A549 treated with CpdA at 1 μM for 4 hours (cell line): ENCODE data around the gene BPIFA1. TPM values are rescaled to one million over a fixed set of nuclear protein-coding genes. Genes with fewer than 3 reads are reported as not detected.

Experiments
- total RNA-seq: library from RNA; stranded (reverse); fragments of 200-300 nt; extraction: Qiagen RNA extraction; gene quantifications from 5 replicates; pipeline ENCODE4 v1.2.3, GENCODE V29; 2022; ENCODE audit warnings: low read depth

The BPIFA1 gene
- total RNA-seq: not detected in 5 replicates

GRCh38 chr20:33235696-33236095, at the start of gene BPIFA1:
TSS of gene BPIFA1 (plus strand) at chr20:33235996. CDS start at chr20:33237712, 1,716 bp downstream.

GRCh38 chr20:33217052-33217451, 18.7 kb upstream of the BPIFA1 start, which contains the start of gene BPIFA3:
TSS of gene BPIFA3 (plus strand) at chr20:33217352. CDS start at chr20:33217537, 185 bp downstream.

GRCh38 chr20:33282991-33283555, 47.3 kb downstream of the BPIFA1 start, which contains the start of gene BPIFB1:
TSS of gene BPIFB1 (plus strand) at chr20:33283214. CDS start at chr20:33286074, 2,860 bp downstream.

Other genes with a start within 250 kb of the BPIFA1 start
- not detected in 5 replicates for gene SUN5, start 231.6 kb upstream of the BPIFA1 start, total RNA-seq
- gene BPIFB2, start 228.3 kb upstream of the BPIFA1 start, total RNA-seq: not detected in 5 replicates
- not detected in 5 replicates for gene BPIFB6, start 204.3 kb upstream of the BPIFA1 start, total RNA-seq
- gene BPIFB3, start 182.1 kb upstream of the BPIFA1 start, total RNA-seq: not detected in 5 replicates
- gene BPIFB4, start 156.4 kb upstream of the BPIFA1 start, total RNA-seq: not detected in 5 replicates
- gene BPIFA2, start 67.8 kb upstream of the BPIFA1 start, total RNA-seq: 0.05 TPM in 1 of 5 replicates, not detected in the others
- gene BPIFA3, start 18.6 kb upstream of the BPIFA1 start, total RNA-seq: not detected in 5 replicates
- gene BPIFB1, start 47.2 kb downstream of the BPIFA1 start, total RNA-seq: 0.07 to 0.15 TPM (median 0.14 TPM) in 3 of 5 replicates, not detected in the others
- 32.5 to 35.8 TPM (median 34.4 TPM) in 5 replicates for gene CDK5RAP1, start 165.5 kb downstream of the BPIFA1 start, total RNA-seq
- 8.0 to 11.2 TPM (median 10.6 TPM) in 5 replicates for gene SNTA1, start 207.8 kb downstream of the BPIFA1 start, total RNA-seq